H1 (cell line): ENCODE results near the gene ECSIT. TPM values are rescaled to one million over a fixed set of nuclear protein-coding genes. Genes with fewer than 3 reads are reported as not detected.
A peak's percentile ranks its signal among the peaks of the same experiment; 100 is the strongest.

Source experiments
- RXRA ChIP-seq: IDR thresholded peaks from 2 replicates; pipeline ENCODE4 v1.6.1; 2011; ENCODE audit warnings: low read depth, mild to moderate bottlenecking, low read length, moderate library complexity; ENCODE audit not compliant: insufficient read depth
- SIN3A ChIP-seq, 2 experiments: IDR thresholded peaks in 1 of 2; conservative IDR thresholded peaks in 1 of 2; 2 replicates each; pipeline ENCODE4 v1.6.1; 2011 to 2012; ENCODE audit warnings: low read length in 2 of 2, improper control_type of control experiment in 1 of 2, low read depth in 1 of 2, mild to moderate bottlenecking in 1 of 2
- polyA plus RNA-seq, 7 experiments: library from polyadenylated mRNA; depleted of rRNA in 3 of 7; stranded (reverse) in 5 of 7; unstranded in 2 of 7; fragments of >200 nt in 5 of 7; fragments of 200-250 nt in 2 of 7; gene quantifications; 1 replicate in 5 of 7; 2 replicates in 1 of 7; 4 replicates in 1 of 7; pipeline versions ENCODE4 v1.2.1 to v1.2.3, GENCODE V29; 2011 to 2013; ENCODE audit warnings: missing spikeins in 2 of 7, mixed read lengths in 2 of 7
- total RNA-seq: library from RNA; stranded (reverse); fragmentation: NEBNext Ultra II Directional; extraction: Animal tissue kit (Norgen Biotek cat#: 25700); gene quantifications from 2 replicates; pipeline ENCODE4 v1.2.1, GENCODE V29; 2021
- TF ChIP-seq, protein P1 (sequence below): fragments of 300-600 bp; sonication (generic); IDR thresholded peaks from 2 replicates; pipeline ENCODE4 v1.7.1; 2012; ENCODE audit warnings: low read length, moderate library complexity, mild to moderate bottlenecking, inconsistent platforms; ENCODE audit not compliant: insufficient replicate concordance

Gene ECSIT
- total and polyA plus RNA-seq, 2 of the 8 experiments (the other 6 are each of a cell fraction or from before 2014, with no cell fraction given): 55.7 to 74.1 TPM

- TF ChIP-seq SIN3A (conservative IDR thresholded peaks at IDR 0.05 in 1 of 2, IDR thresholded peaks at IDR 0.05 in 1 of 2; ENCODE audit: low read depth in 1 of 2, low read length in 2 of 2) (peak; percentile 13 to 25; a peak in 1 of 4 replicates), RXRA (no peak)
- TF ChIP-seq, protein P1, sequence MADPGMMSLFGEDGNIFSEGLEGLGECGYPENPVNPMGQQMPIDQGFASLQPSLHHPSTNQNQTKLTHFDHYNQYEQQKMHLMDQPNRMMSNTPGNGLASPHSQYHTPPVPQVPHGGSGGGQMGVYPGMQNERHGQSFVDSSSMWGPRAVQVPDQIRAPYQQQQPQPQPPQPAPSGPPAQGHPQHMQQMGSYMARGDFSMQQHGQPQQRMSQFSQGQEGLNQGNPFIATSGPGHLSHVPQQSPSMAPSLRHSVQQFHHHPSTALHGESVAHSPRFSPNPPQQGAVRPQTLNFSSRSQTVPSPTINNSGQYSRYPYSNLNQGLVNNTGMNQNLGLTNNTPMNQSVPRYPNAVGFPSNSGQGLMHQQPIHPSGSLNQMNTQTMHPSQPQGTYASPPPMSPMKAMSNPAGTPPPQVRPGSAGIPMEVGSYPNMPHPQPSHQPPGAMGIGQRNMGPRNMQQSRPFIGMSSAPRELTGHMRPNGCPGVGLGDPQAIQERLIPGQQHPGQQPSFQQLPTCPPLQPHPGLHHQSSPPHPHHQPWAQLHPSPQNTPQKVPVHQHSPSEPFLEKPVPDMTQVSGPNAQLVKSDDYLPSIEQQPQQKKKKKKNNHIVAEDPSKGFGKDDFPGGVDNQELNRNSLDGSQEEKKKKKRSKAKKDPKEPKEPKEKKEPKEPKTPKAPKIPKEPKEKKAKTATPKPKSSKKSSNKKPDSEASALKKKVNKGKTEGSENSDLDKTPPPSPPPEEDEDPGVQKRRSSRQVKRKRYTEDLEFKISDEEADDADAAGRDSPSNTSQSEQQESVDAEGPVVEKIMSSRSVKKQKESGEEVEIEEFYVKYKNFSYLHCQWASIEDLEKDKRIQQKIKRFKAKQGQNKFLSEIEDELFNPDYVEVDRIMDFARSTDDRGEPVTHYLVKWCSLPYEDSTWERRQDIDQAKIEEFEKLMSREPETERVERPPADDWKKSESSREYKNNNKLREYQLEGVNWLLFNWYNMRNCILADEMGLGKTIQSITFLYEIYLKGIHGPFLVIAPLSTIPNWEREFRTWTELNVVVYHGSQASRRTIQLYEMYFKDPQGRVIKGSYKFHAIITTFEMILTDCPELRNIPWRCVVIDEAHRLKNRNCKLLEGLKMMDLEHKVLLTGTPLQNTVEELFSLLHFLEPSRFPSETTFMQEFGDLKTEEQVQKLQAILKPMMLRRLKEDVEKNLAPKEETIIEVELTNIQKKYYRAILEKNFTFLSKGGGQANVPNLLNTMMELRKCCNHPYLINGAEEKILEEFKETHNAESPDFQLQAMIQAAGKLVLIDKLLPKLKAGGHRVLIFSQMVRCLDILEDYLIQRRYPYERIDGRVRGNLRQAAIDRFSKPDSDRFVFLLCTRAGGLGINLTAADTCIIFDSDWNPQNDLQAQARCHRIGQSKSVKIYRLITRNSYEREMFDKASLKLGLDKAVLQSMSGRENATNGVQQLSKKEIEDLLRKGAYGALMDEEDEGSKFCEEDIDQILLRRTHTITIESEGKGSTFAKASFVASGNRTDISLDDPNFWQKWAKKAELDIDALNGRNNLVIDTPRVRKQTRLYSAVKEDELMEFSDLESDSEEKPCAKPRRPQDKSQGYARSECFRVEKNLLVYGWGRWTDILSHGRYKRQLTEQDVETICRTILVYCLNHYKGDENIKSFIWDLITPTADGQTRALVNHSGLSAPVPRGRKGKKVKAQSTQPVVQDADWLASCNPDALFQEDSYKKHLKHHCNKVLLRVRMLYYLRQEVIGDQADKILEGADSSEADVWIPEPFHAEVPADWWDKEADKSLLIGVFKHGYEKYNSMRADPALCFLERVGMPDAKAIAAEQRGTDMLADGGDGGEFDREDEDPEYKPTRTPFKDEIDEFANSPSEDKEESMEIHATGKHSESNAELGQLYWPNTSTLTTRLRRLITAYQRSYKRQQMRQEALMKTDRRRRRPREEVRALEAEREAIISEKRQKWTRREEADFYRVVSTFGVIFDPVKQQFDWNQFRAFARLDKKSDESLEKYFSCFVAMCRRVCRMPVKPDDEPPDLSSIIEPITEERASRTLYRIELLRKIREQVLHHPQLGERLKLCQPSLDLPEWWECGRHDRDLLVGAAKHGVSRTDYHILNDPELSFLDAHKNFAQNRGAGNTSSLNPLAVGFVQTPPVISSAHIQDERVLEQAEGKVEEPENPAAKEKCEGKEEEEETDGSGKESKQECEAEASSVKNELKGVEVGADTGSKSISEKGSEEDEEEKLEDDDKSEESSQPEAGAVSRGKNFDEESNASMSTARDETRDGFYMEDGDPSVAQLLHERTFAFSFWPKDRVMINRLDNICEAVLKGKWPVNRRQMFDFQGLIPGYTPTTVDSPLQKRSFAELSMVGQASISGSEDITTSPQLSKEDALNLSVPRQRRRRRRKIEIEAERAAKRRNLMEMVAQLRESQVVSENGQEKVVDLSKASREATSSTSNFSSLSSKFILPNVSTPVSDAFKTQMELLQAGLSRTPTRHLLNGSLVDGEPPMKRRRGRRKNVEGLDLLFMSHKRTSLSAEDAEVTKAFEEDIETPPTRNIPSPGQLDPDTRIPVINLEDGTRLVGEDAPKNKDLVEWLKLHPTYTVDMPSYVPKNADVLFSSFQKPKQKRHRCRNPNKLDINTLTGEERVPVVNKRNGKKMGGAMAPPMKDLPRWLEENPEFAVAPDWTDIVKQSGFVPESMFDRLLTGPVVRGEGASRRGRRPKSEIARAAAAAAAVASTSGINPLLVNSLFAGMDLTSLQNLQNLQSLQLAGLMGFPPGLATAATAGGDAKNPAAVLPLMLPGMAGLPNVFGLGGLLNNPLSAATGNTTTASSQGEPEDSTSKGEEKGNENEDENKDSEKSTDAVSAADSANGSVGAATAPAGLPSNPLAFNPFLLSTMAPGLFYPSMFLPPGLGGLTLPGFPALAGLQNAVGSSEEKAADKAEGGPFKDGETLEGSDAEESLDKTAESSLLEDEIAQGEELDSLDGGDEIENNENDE: no peak
These were observed 23.9 kb downstream of the ECSIT start (continued) for GRCh38 chr19:11505032-11505503.
